ENCODE measurements around the gene TJP1. TPM values are rescaled to one million over a fixed set of nuclear protein-coding genes. Genes with fewer than 3 reads are reported as not detected.

TJP1 gene
- total RNA-seq, 4 donors from 2014 or later = 45.4 to 112 (median 88.3) TPM

DNA sequence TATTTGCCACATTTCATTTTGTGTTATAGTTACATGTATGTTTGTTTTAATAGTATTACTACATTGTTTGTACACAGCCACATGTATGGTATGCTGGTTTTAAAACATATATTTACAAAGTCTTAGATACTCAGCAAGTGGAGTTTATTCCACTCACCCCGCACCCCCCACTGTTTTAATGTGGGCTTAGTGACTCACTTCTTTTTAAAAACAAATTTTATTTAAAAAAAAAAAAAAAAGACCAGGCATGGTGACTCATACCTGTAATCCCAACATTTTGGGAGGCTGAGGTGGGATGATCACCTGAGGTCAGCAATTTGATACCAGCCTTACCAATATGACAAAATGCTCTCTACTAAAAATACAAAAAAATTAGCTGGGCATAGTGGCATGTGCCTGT, 26.9 kb upstream of the TJP1 start:
- no peaks in the 10 kb centered on the region for H3K4me1 ChIP-seq
- no peak overlapping the region for H3K4me3 ChIP-seq
- TF ChIP-seq, protein P1, sequence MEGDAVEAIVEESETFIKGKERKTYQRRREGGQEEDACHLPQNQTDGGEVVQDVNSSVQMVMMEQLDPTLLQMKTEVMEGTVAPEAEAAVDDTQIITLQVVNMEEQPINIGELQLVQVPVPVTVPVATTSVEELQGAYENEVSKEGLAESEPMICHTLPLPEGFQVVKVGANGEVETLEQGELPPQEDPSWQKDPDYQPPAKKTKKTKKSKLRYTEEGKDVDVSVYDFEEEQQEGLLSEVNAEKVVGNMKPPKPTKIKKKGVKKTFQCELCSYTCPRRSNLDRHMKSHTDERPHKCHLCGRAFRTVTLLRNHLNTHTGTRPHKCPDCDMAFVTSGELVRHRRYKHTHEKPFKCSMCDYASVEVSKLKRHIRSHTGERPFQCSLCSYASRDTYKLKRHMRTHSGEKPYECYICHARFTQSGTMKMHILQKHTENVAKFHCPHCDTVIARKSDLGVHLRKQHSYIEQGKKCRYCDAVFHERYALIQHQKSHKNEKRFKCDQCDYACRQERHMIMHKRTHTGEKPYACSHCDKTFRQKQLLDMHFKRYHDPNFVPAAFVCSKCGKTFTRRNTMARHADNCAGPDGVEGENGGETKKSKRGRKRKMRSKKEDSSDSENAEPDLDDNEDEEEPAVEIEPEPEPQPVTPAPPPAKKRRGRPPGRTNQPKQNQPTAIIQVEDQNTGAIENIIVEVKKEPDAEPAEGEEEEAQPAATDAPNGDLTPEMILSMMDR (IDR thresholded peaks at IDR 0.05) = no peak
- TF ChIP-seq POLR2A (IDR thresholded peaks at IDR 0.05) = no peak
- H3K27ac ChIP-seq = no peak overlapping the region
- no peak for DNase-seq
- H3K36me3 ChIP-seq = no peaks in the 10 kb centered on the region
- H3K9me3 ChIP-seq = no peaks in the 10 kb centered on the region
- H3K27me3 ChIP-seq = no peaks in the 10 kb centered on the region

DNA sequence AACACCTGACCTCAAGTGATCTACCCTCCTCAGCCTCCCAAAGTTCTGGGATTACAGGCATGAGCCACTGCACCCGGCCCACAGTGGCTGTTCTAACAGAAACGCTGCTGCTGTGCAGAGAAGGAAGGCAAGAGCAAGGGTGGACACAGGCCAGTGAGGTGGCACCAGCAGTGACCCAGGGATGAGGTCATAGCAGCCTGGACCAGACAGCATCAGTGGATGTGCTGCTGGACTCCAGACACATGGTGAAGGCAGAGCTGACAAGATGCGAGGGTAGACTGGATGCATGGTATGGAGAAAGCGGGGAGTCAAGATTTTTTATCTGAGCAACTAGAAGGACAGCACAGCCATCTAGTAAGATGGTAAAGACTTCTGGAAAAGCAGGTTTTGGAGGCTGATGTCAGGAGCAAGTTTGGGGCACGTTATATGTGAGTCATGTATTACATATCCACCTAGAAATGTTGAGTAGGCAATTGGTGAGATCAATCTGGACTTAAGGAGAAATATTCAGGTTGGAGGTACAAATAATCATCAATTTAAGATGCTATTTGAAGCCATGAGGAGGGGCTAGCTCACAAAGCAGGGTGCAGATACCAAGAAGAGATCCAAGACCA, 22.1 kb upstream of the TJP1 start:
- Histone ChIP-seq H3K27ac (no peak overlapping the region), H3K9me3 (no peaks in the 10 kb centered on the region), H3K4me1 (no peaks in the 10 kb centered on the region), H3K36me3 (no peaks in the 10 kb centered on the region), H3K4me3 (no peak overlapping the region), H3K27me3 (no peaks in the 10 kb centered on the region)
- DNase-seq = no peak
- TF ChIP-seq POLR2A (IDR thresholded peaks at IDR 0.05) = no peak
- TF ChIP-seq, protein P1 (IDR thresholded peaks at IDR 0.05) = no peak

DNA sequence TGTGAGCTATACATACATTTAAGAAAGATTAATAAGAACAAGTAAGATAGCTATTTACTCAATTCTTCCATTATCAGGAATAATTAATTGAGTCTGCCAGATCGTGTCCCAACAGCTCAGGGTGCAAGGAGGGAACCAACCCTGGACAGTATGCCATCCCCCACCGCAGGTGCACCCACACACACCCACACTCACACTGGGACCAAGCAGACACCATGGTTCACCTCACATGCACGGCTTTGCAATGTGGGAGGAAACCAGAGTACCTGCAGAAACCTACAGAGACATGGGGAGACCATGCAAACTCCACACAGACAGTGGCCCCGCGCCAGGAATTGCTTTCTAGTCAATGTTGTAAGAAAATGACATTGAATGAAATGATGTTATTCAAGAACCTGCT, 20.0 kb upstream of the TJP1 start:
- H3K27me3 ChIP-seq = no peaks in the 10 kb centered on the region
- DNase-seq = no peak
- no peak overlapping the region for H3K4me3 ChIP-seq
- H3K36me3 ChIP-seq = no peaks in the 10 kb centered on the region
- H3K4me1 ChIP-seq = no peaks in the 10 kb centered on the region
- no peak overlapping the region for H3K27ac ChIP-seq
- TF ChIP-seq POLR2A (IDR thresholded peaks at IDR 0.05) = no peak
- TF ChIP-seq, protein P1 (IDR thresholded peaks at IDR 0.05) = no peak
- no peaks in the 10 kb centered on the region for H3K9me3 ChIP-seq

DNA sequence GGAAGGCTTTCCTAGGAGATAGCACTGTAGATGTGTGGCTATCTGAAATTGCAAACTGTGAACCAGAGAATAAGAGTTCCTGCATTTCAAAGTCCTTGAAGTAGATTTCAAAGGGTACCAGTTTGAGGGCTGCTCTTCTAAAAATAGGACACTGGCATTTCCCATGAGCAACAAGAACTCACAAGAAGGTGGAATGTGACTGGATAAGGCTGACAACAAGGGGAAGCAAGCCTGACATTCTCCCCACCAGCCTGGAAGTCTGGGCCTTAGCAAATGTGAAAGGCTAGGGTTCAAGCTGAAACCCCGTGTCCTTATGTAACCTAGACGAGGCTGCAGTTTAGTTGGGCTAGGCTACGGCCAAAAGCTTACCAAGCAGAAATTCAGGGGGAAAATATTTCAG, 18.7 kb upstream of the TJP1 start:
- Histone ChIP-seq H3K4me3 (no peak overlapping the region), H3K27ac (no peak overlapping the region), H3K4me1 (no peaks in the 10 kb centered on the region)

DNA sequence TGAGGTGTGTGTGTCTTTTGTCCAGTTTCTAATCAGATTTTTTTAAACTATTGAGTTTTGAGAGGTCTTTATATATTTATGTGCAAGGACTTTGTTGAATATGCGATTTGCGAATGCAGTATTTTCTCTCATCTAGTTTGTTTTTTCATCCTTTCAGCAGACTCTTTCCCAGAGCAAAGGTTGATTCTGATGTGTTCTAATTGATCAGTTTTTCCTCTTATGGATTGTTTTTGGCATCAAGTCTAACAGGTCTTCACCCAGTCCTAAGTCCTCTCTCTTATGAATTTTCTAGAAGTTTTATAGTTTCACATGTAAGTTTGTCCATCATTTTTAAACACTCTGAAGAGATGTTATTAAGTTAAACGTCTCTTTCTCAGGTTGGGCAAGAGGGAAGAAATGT, 17.8 kb upstream of the TJP1 start:
- DNase-seq = no peak
- Histone ChIP-seq H3K36me3 (no peaks in the 10 kb centered on the region), H3K9me3 (no peaks in the 10 kb centered on the region), H3K4me3 (no peak overlapping the region), H3K27ac (no peak overlapping the region), H3K27me3 (no peaks in the 10 kb centered on the region), H3K4me1 (no peaks in the 10 kb centered on the region)
- TF ChIP-seq, protein P1 (IDR thresholded peaks at IDR 0.05) = no peak
- no peak for TF ChIP-seq POLR2A (IDR thresholded peaks at IDR 0.05)

More for the DNA sequence above, 18.7 kb upstream of the TJP1 start:
- no peaks in the 10 kb centered on the region for H3K36me3 ChIP-seq
- H3K27me3 ChIP-seq = no peaks in the 10 kb centered on the region
- TF ChIP-seq, protein P1 (IDR thresholded peaks at IDR 0.05) = no peak
- TF ChIP-seq POLR2A (IDR thresholded peaks at IDR 0.05) = no peak
- no peak for DNase-seq
- no peaks in the 10 kb centered on the region for H3K9me3 ChIP-seq
